ENCODE measurements around the gene SGIP1. TPM values are rescaled to one million over a fixed set of nuclear protein-coding genes. Genes with fewer than 3 reads are reported as not detected.

Gene SGIP1
- total and polyA plus RNA-seq, 2 experiments from 2014 or later: 3.3 to 8.8 TPM

GRCh38 chr1:66527686-66528085 is 6.3 kb upstream of the SGIP1 start:
- no peak for TF ChIP-seq CTCF (IDR thresholded peaks at IDR 0.05; ENCODE audit: low read depth, low read length)
- Histone ChIP-seq H3K27me3 (peaks cover 16% of the 10 kb centered on the region), H3K4me1 (ENCODE audit: low read depth) (peaks cover 22% of the 10 kb centered on the region), H3K36me3 (no peaks in the 10 kb centered on the region), H3K9me3 (ENCODE audit: low read depth) (no peaks in the 10 kb centered on the region), H3K4me3 (no peak overlapping the region), H3K27ac (no peak overlapping the region)
- peak in 1 of 2 donors; percentile 83 for DNase-seq (ENCODE audit: low read depth in 1 of 2, low spot score in 1 of 2)

GRCh38 chr1:66528580-66528979 is 5.4 kb upstream of the SGIP1 start:
- no peak for TF ChIP-seq CTCF (IDR thresholded peaks at IDR 0.05; ENCODE audit: low read depth, low read length)
- Histone ChIP-seq H3K4me3 (no peak overlapping the region), H3K4me1 (ENCODE audit: low read depth) (peaks cover 22% of the 10 kb centered on the region), H3K9me3 (ENCODE audit: low read depth) (no peaks in the 10 kb centered on the region), H3K36me3 (no peaks in the 10 kb centered on the region), H3K27me3 (peaks cover 20% of the 10 kb centered on the region), H3K27ac (no peak overlapping the region)
- no peak for DNase-seq (ENCODE audit: low read depth in 1 of 2, low spot score in 1 of 2)

GRCh38 chr1:66532214-66532613 is 1.7 kb upstream of the SGIP1 start:
- H3K27me3 ChIP-seq: peaks cover 20% of the 10 kb centered on the region
- no peaks in the 10 kb centered on the region for H3K9me3 ChIP-seq (ENCODE audit: low read depth)
- H3K36me3 ChIP-seq: no peaks in the 10 kb centered on the region
- H3K27ac ChIP-seq: no peak overlapping the region
- H3K4me3 ChIP-seq: no peak overlapping the region
- DNase-seq (ENCODE audit: low read depth in 1 of 2, low spot score in 1 of 2): no peak
- H3K4me1 ChIP-seq (ENCODE audit: low read depth): peaks cover 4% of the 10 kb centered on the region
- TF ChIP-seq CTCF (IDR thresholded peaks at IDR 0.05; ENCODE audit: low read depth, low read length): no peak

- Histone ChIP-seq H3K27ac (no peak overlapping the region), H3K27me3 (peaks cover 20% of the 10 kb centered on the region), H3K4me1 (ENCODE audit: low read depth) (peaks cover 4% of the 10 kb centered on the region), H3K4me3 (peak overlapping the region; percentile 46), H3K36me3 (no peaks in the 10 kb centered on the region), H3K9me3 (ENCODE audit: low read depth) (no peaks in the 10 kb centered on the region)
- TF ChIP-seq CTCF (IDR thresholded peaks at IDR 0.05; ENCODE audit: low read depth, low read length): no peak
- peak in 1 of 2 donors; percentile 74 for DNase-seq (ENCODE audit: low read depth in 1 of 2, low spot score in 1 of 2)
Measured at GRCh38 chr1:66532798-66533783, 862 bp upstream of the SGIP1 start.

- no peak for TF ChIP-seq CTCF (IDR thresholded peaks at IDR 0.05; ENCODE audit: low read depth, low read length)
- H3K4me3 ChIP-seq: no peak overlapping the region
Measured at GRCh38 chr1:66535061-66535460, 1.1 kb downstream of the SGIP1 start.

More at GRCh38 chr1:66535061-66535460, 1.1 kb downstream of the SGIP1 start:
- H3K27ac ChIP-seq: no peak overlapping the region
- peaks cover 20% of the 10 kb centered on the region for H3K27me3 ChIP-seq
- H3K36me3 ChIP-seq: no peaks in the 10 kb centered on the region
- H3K9me3 ChIP-seq (ENCODE audit: low read depth): no peaks in the 10 kb centered on the region
- H3K4me1 ChIP-seq (ENCODE audit: low read depth): no peaks in the 10 kb centered on the region
- no peak for DNase-seq (ENCODE audit: low read depth in 1 of 2, low spot score in 1 of 2)
